Measurements from ENCODE around the gene SORCS1. TPM values are rescaled to one million over a fixed set of nuclear protein-coding genes. Genes with fewer than 3 reads are reported as not detected.
A peak's percentile ranks its signal among the peaks of the same experiment; 100 is the strongest.

The SORCS1 gene
- total RNA-seq, 2 experiments from 2014 or later = not detected

DNA sequence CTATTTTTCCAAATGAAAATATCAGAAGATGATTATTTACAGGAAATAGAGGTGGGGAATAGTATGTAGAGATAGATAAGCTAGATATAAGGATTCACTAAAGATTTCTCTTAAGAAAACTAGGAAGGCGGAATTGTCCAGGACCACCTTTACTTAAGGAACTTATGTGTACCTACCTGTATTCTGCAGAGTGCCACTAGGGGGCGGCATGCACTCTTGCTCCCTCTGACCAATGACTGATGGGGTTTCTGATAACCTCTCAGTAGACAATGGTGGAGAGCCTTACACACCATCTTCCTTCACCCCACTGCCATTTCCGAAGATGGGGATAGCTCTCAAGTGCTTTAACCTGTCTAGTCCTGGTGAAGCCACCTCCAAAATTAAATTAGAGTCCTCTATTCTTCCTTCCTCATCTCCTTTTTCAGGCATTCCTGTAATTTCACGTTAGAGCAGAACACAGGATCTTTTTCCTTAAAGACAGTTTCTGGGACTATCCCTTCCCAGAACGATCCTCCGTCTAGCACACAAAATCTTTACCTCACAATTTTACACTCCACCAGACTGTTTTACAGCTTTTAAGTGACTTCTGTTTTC, 453.1 kb downstream of the SORCS1 start:
- peak; percentile 73 for DNase-seq
- Mint-ChIP-seq H3K4me3 (no peak overlapping the region), H3K4me1 (ENCODE audit: low read depth) (no peaks in the 10 kb centered on the region), H3K9me3 (peaks cover 5% of the 10 kb centered on the region), H3K36me3 (ENCODE audit: low read depth) (no peaks in the 10 kb centered on the region), H3K27me3 (no peaks in the 10 kb centered on the region), H3K27ac (no peak overlapping the region)
- POLR2A ChIA-PET = no interaction called here
- TF ChIP-seq CTCF (IDR thresholded peaks at IDR 0.05) = peak; percentile 71
- intact Hi-C loops (cut with micrococcal nuclease) = no loop called here
- CTCF ChIA-PET = interaction anchor here (0.6 to 2.3 kb wide), 7 partner anchors 9 to 358 kb away, joined by 3 to 11 read pairs (median 4); no protein-coding TSS in a partner anchor
- ATAC-seq = peak; percentile 37

DNA sequence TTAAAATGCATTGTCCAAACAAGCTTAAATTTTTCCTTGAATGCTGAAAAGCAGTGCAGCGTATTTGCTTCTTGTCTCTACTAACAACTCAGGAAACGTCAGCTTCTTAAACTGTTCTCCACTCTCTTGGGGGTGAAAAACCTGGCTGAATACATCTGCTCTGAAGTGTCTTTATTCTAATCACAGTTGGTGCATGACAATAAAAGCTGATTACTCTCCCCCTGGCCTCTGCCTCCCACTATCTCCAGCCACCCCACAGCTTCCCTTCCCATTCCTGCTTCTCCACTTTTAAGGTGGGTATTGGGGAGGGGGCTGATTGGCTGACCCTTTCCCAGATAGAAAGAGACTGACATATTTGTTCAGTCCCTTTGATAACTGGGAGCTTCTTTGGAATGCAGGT, 456.0 kb downstream of the SORCS1 start:
- ATAC-seq = no peak
- Mint-ChIP-seq H3K4me1 (ENCODE audit: low read depth) (no peaks in the 10 kb centered on the region), H3K27me3 (peaks cover 1% of the 10 kb centered on the region), H3K4me3 (no peak overlapping the region), H3K36me3 (ENCODE audit: low read depth) (no peaks in the 10 kb centered on the region), H3K9me3 (peaks cover 5% of the 10 kb centered on the region), H3K27ac (no peak overlapping the region)
- intact Hi-C loops (cut with micrococcal nuclease) = no loop called here
- no peak for DNase-seq
- CTCF ChIA-PET = no interaction called here
- POLR2A ChIA-PET = no interaction called here
- no peak for TF ChIP-seq CTCF (IDR thresholded peaks at IDR 0.05)

DNA sequence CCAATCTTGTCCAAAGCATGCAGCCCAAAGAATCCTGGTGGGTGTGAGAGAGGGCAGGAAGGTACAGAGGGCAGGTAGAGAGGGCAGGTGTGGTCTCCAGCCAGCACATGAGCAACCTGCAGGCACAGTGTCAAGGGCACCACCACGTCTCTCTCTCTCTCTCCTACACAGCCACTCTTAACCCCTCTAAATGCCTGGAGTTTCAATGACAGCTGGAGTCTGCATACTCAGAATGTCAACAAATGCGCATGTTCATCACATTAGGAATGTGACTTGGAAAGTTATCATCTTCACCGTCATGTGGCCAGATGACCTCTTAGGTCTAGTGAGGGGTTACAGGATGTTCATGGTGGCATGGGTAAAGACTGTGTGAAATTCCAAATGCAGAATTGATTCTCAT, 456.8 kb downstream of the SORCS1 start:
- POLR2A ChIA-PET = no interaction called here
- no peak overlapping the region for H3K4me3 Mint-ChIP-seq
- CTCF ChIA-PET = no interaction called here
- no peak for ATAC-seq
- TF ChIP-seq CTCF (IDR thresholded peaks at IDR 0.05) = no peak
- intact Hi-C loops (cut with micrococcal nuclease) = no loop called here
- H3K27me3 Mint-ChIP-seq = peaks cover 1% of the 10 kb centered on the region
- H3K9me3 Mint-ChIP-seq = peaks cover 5% of the 10 kb centered on the region
- DNase-seq = no peak
- no peaks in the 10 kb centered on the region for H3K4me1 Mint-ChIP-seq (ENCODE audit: low read depth)
- H3K27ac Mint-ChIP-seq = no peak overlapping the region
- no peaks in the 10 kb centered on the region for H3K36me3 Mint-ChIP-seq (ENCODE audit: low read depth)

GRCh38 chr10:106706127-106706526, 458.4 kb downstream of the SORCS1 start:
- Mint-ChIP-seq H3K4me1 (ENCODE audit: low read depth) (no peaks in the 10 kb centered on the region), H3K9me3 (peaks cover 5% of the 10 kb centered on the region), H3K36me3 (ENCODE audit: low read depth) (no peaks in the 10 kb centered on the region), H3K27me3 (peaks cover 1% of the 10 kb centered on the region), H3K27ac (no peak overlapping the region), H3K4me3 (no peak overlapping the region)
- ATAC-seq (no peak), DNase-seq (no peak)
- ChIA-PET POLR2A (no interaction called here), CTCF (interaction anchor here (0.8 to 1.8 kb wide), 4 partner anchors 8 to 61 kb away, joined by 3 to 6 read pairs (median 5); no protein-coding TSS in a partner anchor)
- no peak for TF ChIP-seq CTCF (IDR thresholded peaks at IDR 0.05)
- intact Hi-C loops (cut with micrococcal nuclease) = no loop called here

GRCh38 chr10:106705681-106706100, 458.8 kb downstream of the SORCS1 start:
- peak; percentile 69 for TF ChIP-seq CTCF (IDR thresholded peaks at IDR 0.05)
- intact Hi-C loops (cut with micrococcal nuclease) = no loop called here
- H3K27me3 Mint-ChIP-seq = peaks cover 1% of the 10 kb centered on the region

More at GRCh38 chr10:106705681-106706100, 458.8 kb downstream of the SORCS1 start:
- ChIA-PET CTCF (interaction anchor here (0.8 to 1.8 kb wide), 5 partner anchors 9 to 62 kb away, joined by 3 to 6 read pairs (median 5); no protein-coding TSS in a partner anchor), POLR2A (no interaction called here)
- no peak for ATAC-seq
- H3K4me3 Mint-ChIP-seq = no peak overlapping the region
- no peaks in the 10 kb centered on the region for H3K4me1 Mint-ChIP-seq (ENCODE audit: low read depth)
- H3K36me3 Mint-ChIP-seq (ENCODE audit: low read depth) = no peaks in the 10 kb centered on the region
- peak; percentile 51 for DNase-seq
- no peak overlapping the region for H3K27ac Mint-ChIP-seq
- H3K9me3 Mint-ChIP-seq = peaks cover 3% of the 10 kb centered on the region

All from activated CD8-positive, alpha-beta T cell treated with anti-CD3 and anti-CD28 coated beads for 36 hours (primary cell).